ENCODE measurements around the gene KLHL22.
"Not testable (repeated sequence)": the region's sequence is repeated elsewhere in the genome, so short reads cannot be mapped to it uniquely, and the experiment has no call there.

The KLHL22 gene

GRCh38 chr22:20494978-20495860 is at the start of gene KLHL22:
KLHL22 (minus strand) TSS chr22:20495795; CDS start chr22:20489211, 6,584 bp downstream.
- DNase-seq (ENCODE audit: low spot score) = peak; percentile 77

- not testable (repeated sequence) for DNase-seq (ENCODE audit: low spot score)
These were observed 49.7 kb upstream of the KLHL22 start for GRCh38 chr22:20545318-20545634.

- no peak for DNase-seq (ENCODE audit: low spot score)
These were observed 47.1 kb upstream of the KLHL22 start for GRCh38 chr22:20542736-20543135.

- DNase-seq (ENCODE audit: low spot score) = no peak
These were observed 46.5 kb upstream of the KLHL22 start for GRCh38 chr22:20542055-20542454.

- DNase-seq (ENCODE audit: low spot score) = not testable (repeated sequence)
These were observed 43.3 kb upstream of the KLHL22 start for GRCh38 chr22:20538875-20539274.

- DNase-seq (ENCODE audit: low spot score) = no peak
These were observed 42.4 kb upstream of the KLHL22 start for GRCh38 chr22:20537983-20538382.

GRCh38 chr22:20537325-20537756 is 41.7 kb upstream of the KLHL22 start:
- DNase-seq (ENCODE audit: low spot score) = no peak

GRCh38 chr22:20536590-20537324 is 41.2 kb upstream of the KLHL22 start:
- DNase-seq (ENCODE audit: low spot score) = no peak

GRCh38 chr22:20533879-20534265 is 38.3 kb upstream of the KLHL22 start:
- DNase-seq (ENCODE audit: low spot score) = peak; percentile 1

- DNase-seq (ENCODE audit: low spot score) = no peak
These were observed 37.7 kb upstream of the KLHL22 start for GRCh38 chr22:20533095-20533878.

- DNase-seq (ENCODE audit: low spot score) = peak; percentile 4
These were observed 36.8 kb upstream of the KLHL22 start for GRCh38 chr22:20532256-20532993.

GRCh38 chr22:20531404-20532201 is 36.0 kb upstream of the KLHL22 start:
- peak; percentile 79 for DNase-seq (ENCODE audit: low spot score)

GRCh38 chr22:20531154-20531403 is 35.5 kb upstream of the KLHL22 start:
- DNase-seq (ENCODE audit: low spot score) = no peak

- DNase-seq (ENCODE audit: low spot score) = peak; percentile 50
These were observed 35.0 kb upstream of the KLHL22 start for GRCh38 chr22:20530368-20531153.

- DNase-seq (ENCODE audit: low spot score) = peak; percentile 1
These were observed 32.9 kb upstream of the KLHL22 start for GRCh38 chr22:20528405-20528978.

GRCh38 chr22:20526628-20527355 is 31.2 kb upstream of the KLHL22 start:
- DNase-seq (ENCODE audit: low spot score) = peak; percentile 3

GRCh38 chr22:20526305-20526627 is 30.7 kb upstream of the KLHL22 start:
- DNase-seq (ENCODE audit: low spot score) = no peak

- no peak for DNase-seq (ENCODE audit: low spot score)
These were observed 29.5 kb upstream of the KLHL22 start for GRCh38 chr22:20525048-20525447.

GRCh38 chr22:20524004-20524481 is 28.4 kb upstream of the KLHL22 start:
- DNase-seq (ENCODE audit: low spot score) = no peak
